ENCODE results near the gene DLGAP1.

- no peak for TF ChIP-seq CTCF (conservative IDR thresholded peaks at IDR 0.05 in 1 of 2, IDR thresholded peaks at IDR 0.05 in 1 of 2; ENCODE audit: extremely low read depth in 1 of 2, insufficient read depth in 1 of 2, low read depth in 1 of 2, low read length in 2 of 2)
- TF ChIP-seq EZH2 (IDR thresholded peaks at IDR 0.05; ENCODE audit: borderline replicate concordance, low read length) = no peak
These were observed 507.7 kb downstream of the DLGAP1 start for GRCh38 chr18:3947383-3947782.
